WI38 (cell line): ENCODE measurements around the gene SLC1A4.
"Not testable (repeated sequence)": the region's sequence is repeated elsewhere in the genome, so short reads cannot be mapped to it uniquely, and the experiment has no call there.

Experiments used
- H3K4me3 ChIP-seq: 2 replicates; pipeline ENCODE4 v1.5.1; 2011; ENCODE audit warnings: low read depth, mild to moderate bottlenecking, control low read depth, low read length
- TF ChIP-seq, protein P1 (sequence below): IDR thresholded peaks from 2 replicates; pipeline ENCODE4 v1.5.1; 2012; ENCODE audit warnings: low read depth, mild to moderate bottlenecking, control low read depth, low read length

SLC1A4 gene

GRCh38 chr2:65027616-65028244, 38.5 kb downstream of the SLC1A4 start:
- no peak overlapping the region for H3K4me3 ChIP-seq
- TF ChIP-seq, protein P1, sequence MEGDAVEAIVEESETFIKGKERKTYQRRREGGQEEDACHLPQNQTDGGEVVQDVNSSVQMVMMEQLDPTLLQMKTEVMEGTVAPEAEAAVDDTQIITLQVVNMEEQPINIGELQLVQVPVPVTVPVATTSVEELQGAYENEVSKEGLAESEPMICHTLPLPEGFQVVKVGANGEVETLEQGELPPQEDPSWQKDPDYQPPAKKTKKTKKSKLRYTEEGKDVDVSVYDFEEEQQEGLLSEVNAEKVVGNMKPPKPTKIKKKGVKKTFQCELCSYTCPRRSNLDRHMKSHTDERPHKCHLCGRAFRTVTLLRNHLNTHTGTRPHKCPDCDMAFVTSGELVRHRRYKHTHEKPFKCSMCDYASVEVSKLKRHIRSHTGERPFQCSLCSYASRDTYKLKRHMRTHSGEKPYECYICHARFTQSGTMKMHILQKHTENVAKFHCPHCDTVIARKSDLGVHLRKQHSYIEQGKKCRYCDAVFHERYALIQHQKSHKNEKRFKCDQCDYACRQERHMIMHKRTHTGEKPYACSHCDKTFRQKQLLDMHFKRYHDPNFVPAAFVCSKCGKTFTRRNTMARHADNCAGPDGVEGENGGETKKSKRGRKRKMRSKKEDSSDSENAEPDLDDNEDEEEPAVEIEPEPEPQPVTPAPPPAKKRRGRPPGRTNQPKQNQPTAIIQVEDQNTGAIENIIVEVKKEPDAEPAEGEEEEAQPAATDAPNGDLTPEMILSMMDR: no peak

DNA sequence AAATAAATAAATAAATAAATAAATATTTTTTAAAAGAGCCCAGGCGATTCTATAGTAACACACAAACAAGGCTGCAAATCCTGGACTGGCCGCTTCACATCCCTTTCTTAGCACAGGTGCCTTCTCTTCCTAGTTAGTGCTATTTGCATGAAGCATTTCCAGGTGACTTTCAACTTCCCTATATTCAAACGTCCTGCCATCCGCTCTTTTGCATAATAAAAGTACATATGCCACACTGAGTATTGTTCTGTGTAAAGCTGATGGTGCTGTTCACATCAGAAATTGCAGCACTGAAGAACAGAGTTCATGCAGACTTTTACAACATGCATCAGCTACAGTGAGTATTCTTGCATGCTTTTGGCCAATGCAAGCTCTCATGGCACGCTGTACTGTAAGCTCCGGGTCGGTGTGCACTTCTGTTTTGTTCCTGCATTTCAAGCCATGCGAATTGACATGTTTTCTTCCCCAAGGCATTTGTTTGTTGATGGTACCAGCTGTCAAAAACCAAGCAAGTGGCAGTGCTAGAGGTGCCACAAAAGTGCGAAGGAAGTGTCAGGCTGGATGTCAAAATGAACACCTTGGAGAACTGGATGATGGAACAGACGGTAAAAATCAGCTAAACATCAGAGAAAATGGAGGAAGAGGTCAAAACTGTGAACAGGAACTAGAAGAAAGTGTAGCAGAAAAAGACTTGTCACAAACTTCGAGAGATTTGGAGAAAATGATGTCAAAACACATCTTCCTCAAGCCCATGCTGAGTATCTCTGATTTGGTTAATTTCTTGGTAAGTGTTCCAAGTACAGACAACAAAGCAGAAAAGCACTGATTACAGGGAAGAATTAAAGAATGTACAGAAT, 41.5 kb downstream of the SLC1A4 start:
- H3K4me3 ChIP-seq: no peak overlapping the region
- TF ChIP-seq, protein P1: no peak

GRCh38 chr2:65031341-65032018, 42.3 kb downstream of the SLC1A4 start:
- TF ChIP-seq, protein P1: no peak
- H3K4me3 ChIP-seq: no peak overlapping the region

DNA sequence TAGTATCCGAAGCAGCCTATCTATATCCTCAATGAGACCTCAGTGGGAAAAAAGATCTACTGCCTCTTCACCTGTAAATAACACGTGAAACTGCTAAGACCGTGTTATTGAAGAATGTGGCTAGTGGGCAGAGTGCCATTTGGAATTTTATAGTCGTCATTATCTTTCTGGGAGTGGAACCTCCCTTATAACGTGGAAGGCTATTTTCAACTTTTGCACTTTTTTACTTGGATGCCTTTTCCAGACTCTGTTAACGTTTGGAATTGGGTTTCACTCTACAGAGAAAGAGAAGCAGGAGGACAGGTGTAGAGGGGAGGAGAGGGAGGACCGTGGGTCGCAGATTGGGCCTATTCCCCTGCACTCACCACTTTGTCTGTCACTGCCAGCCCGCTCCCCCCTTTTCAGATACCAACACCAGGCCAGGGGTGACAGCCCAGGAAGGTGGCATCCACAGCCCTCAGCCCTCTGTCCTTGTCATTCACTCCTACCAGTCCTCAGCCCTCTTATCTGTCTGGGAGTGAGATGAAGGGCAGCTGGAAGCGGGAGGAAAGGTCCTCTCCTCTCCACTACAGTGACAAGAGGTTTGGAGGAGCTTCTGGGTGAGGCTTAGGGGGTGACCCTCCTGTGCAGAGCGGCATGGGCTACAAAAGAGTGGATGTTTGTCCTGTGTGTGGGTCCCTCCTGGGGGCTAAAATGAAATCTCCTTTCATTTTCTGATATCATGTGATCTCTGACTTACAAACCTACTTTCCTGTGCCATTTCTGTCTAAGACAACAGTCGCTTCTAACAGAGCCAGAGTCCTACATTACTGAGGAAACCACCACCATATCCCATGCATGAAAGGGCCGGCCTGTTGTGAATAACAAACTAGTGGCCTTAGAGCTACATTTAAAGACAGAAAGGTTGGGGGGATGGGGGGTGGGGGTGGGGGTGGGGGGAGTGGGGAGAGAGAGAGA, 43.1 kb downstream of the SLC1A4 start:
- H3K4me3 ChIP-seq: no peak overlapping the region
- TF ChIP-seq, protein P1: no peak

- no peak overlapping the region for H3K4me3 ChIP-seq
- TF ChIP-seq, protein P1: 0 out of 2 replicates have a peak, but pooled peaks have one; percentile 10
Observed at GRCh38 chr2:65033178-65033577, 44.0 kb downstream of the SLC1A4 start.

GRCh38 chr2:65033667-65034066, 44.5 kb downstream of the SLC1A4 start:
- H3K4me3 ChIP-seq: not testable (repeated sequence)
